ENCODE results near the gene OR10A6. TPM values are rescaled to one million over a fixed set of nuclear protein-coding genes. Genes with fewer than 3 reads are reported as not detected.

The OR10A6 gene
- total and polyA plus RNA-seq, 2 of the 4 experiments (the other 2 are of a cell fraction) = 0.19 TPM; not detected in 1

- no peak overlapping the region for H3K23ac ChIP-seq (ENCODE audit: low read depth, low read length)
- no peak overlapping the region for H2AK9ac ChIP-seq (replicated peaks; ENCODE audit: low read depth, low read length, poor library complexity)
- no peak overlapping the region for H3K4me3 ChIP-seq (ENCODE audit: insufficient read depth, low read depth, low read length)
- peak overlapping the region in 1 of 2 experiments; percentile 26; a peak in 1 of 4 replicates for H4K8ac ChIP-seq (ENCODE audit: low read depth in 2 of 2, low read length in 2 of 2)
- no peak overlapping the region for H2BK15ac ChIP-seq (ENCODE audit: low read depth, low read length)
- peaks cover 5% of the 10 kb centered on the region; the same call in 1 of the 2 replicates for H3K9me1 ChIP-seq (ENCODE audit: insufficient read depth, low read length)
- no peaks in the 10 kb centered on the region for H3K36me3 ChIP-seq (ENCODE audit: control insufficient read depth, insufficient read depth, low read length)
- no peak overlapping the region for H2BK5ac ChIP-seq (ENCODE audit: low read depth, low read length, poor library complexity, severe bottlenecking)
- H3K9me3 ChIP-seq (ENCODE audit: control insufficient read depth, insufficient read depth, low read length) = no peaks in the 10 kb centered on the region
- DNase-seq (no peak), ATAC-seq (ENCODE audit: low read depth) (no peak)
- peaks cover 0 to 3% of the 10 kb centered on the region in 2 experiments; a peak in 1 of 4 replicates for H3K79me1 ChIP-seq (ENCODE audit: low read depth in 1 of 2, low read length in 2 of 2)
- intact Hi-C loops (cut with micrococcal nuclease) (no loop called here), dilution Hi-C loops (cut with HindIII; ENCODE audit: low sequenced_read_pairs, unreplicated experiment) (no loop called here), in situ Hi-C loops (cut with MboI; ENCODE audit: low sequenced_read_pairs) (no loop called here)
- no peaks in the 10 kb centered on the region for H3K27me3 ChIP-seq (ENCODE audit: control insufficient read depth, insufficient read depth, low read length)
- H2BK120ac ChIP-seq (ENCODE audit: low read depth, low read length) = no peak overlapping the region
- H4K20me1 ChIP-seq (ENCODE audit: insufficient read depth, low read length) = no peaks in the 10 kb centered on the region
- no peak overlapping the region for H2AFZ ChIP-seq (replicated peaks; ENCODE audit: low read length, poor library complexity)
- no peak overlapping the region; the same call in 1 of the 2 replicates for H4K5ac ChIP-seq (ENCODE audit: low read depth, low read length)
- no peak overlapping the region for H3K4me2 ChIP-seq (ENCODE audit: low read depth, low read length)
- CTCF ChIA-PET = interaction anchor here (3.1 to 5.4 kb wide), 2 partner anchors 12 to 82 kb away, joined by 19 to 79 read pairs; partner anchors contain the start of gene EIF3F
- H3K14ac ChIP-seq (replicated peaks; ENCODE audit: low read depth, low read length) = no peak overlapping the region
- no peak overlapping the region for H4K91ac ChIP-seq (ENCODE audit: insufficient read depth, low read depth, low read length)
- POLR2A ChIA-PET (ENCODE audit: unreplicated experiment) = interaction anchor here (1.3 kb wide), 1 partner anchor 83 kb away, joined by 5 read pairs; the partner anchor contains the start of gene EIF3F
- TF ChIP-seq RFX5 (IDR thresholded peaks at IDR 0.05; ENCODE audit: low read depth, low read length) (no peak), CHD1 (IDR thresholded peaks at IDR 0.05; ENCODE audit: low read depth, low read length) (no peak), MAFK (IDR thresholded peaks at IDR 0.05; ENCODE audit: low read depth, low read length) (no peak), FOS (IDR thresholded peaks at IDR 0.05; ENCODE audit: low read depth, low read length) (no peak), ELK1 (IDR thresholded peaks at IDR 0.05; ENCODE audit: borderline replicate concordance, low read depth, low read length) (no peak), SMC3 (IDR thresholded peaks at IDR 0.05; ENCODE audit: low read depth, low read length) (no peak), RAD21 (IDR thresholded peaks at IDR 0.05; ENCODE audit: low read length) (no peak), MXI1 (IDR thresholded peaks at IDR 0.05; ENCODE audit: borderline replicate concordance, low read depth, low read length) (no peak), NFE2L2 (IDR thresholded peaks at IDR 0.05; ENCODE audit: low read depth, low read length) (no peak), CTCF (conservative IDR thresholded peaks at IDR 0.05; ENCODE audit: low read depth, low read length) (no peak), USF2 (IDR thresholded peaks at IDR 0.05; ENCODE audit: low read depth, low read length) (no peak), CEBPB (IDR thresholded peaks at IDR 0.05; ENCODE audit: low read depth, low read length) (no peak), BHLHE40 (IDR thresholded peaks at IDR 0.05; ENCODE audit: low read depth, low read length) (no peak), MAZ (IDR thresholded peaks at IDR 0.05; ENCODE audit: borderline replicate concordance, low read depth, low read length) (no peak), RCOR1 (IDR thresholded peaks at IDR 0.05; ENCODE audit: insufficient replicate concordance, low read length) (no peak), POLR2A (IDR thresholded peaks at IDR 0.05; ENCODE audit: low read depth, low read length) (no peak)
- H3K18ac ChIP-seq (ENCODE audit: low read depth, low read length) = no peak overlapping the region
- no TSS peak for BruUV-seq (replicated peaks)
- no peak overlapping the region for H3K56ac ChIP-seq (ENCODE audit: extremely low read depth, insufficient read depth, low read length)
- H3K4ac ChIP-seq (ENCODE audit: low read depth, low read length) = no peak overlapping the region
- H3K4me1 ChIP-seq (ENCODE audit: control insufficient read depth, insufficient read depth, low read length) = peaks cover 9% of the 10 kb centered on the region
- WGBS, 2 experiments (ENCODE audit: extremely low coverage in 2 of 2, insufficient read length in 1 of 2) = no CpG with 5 or more reads among the region's 2 CpGs
- H3K27ac ChIP-seq (ENCODE audit: insufficient read depth, low read length) = no peak overlapping the region
- no peak overlapping the region for H3K9ac ChIP-seq (ENCODE audit: low read depth, low read length)
- no peak overlapping the region for H2BK20ac ChIP-seq (ENCODE audit: low read depth, low read length)
- no peak overlapping the region for H2AK5ac ChIP-seq (ENCODE audit: low read depth, low read length)
Observed at GRCh38 chr11:7903940-7904339, 27.1 kb downstream of the OR10A6 start.

Data from IMR-90 (cell line).